H1 (cell line): ENCODE results near the gene ASB8. TPM values are rescaled to one million over a fixed set of nuclear protein-coding genes. Genes with fewer than 3 reads are reported as not detected.

ENCODE experiments used
- CTCF ChIA-PET: fragments of 300-600 bp; sonication (Branson Sonifier 250); formaldehyde crosslinking; loops from one replicate; lab custom pipeline; 2021; ENCODE audit not compliant: partially characterized antibody; lab: Charles Lee
- POLR2A ChIA-PET: fragments of 300-600 bp; sonication (Branson Sonifier 250); formaldehyde crosslinking; loops from one replicate; lab custom pipeline; 2021; ENCODE audit warnings: inconsistent platforms; ENCODE audit not compliant: partially characterized antibody; lab: Charles Lee
- DNase-seq, 2 experiments: peaks; one replicate each; pipeline versions ENCODE4 v3.0.0 to v3.0.0-alpha.2; 2010 to 2022; ENCODE audit warnings: low spot score in 2 of 2, low read depth in 1 of 2, mixed read lengths in 1 of 2
- FAIRE-seq: peaks from 2 replicates; lab custom pipeline; 2011; peaks lifted over from hg19 to GRCh38; lab: Jason Lieb, UNC
- H2AFZ ChIP-seq: 2 replicates; pipeline ENCODE4 v1.8.1; 2012; ENCODE audit warnings: low read length, inconsistent platforms
- H2AK5ac ChIP-seq: 2 replicates; pipeline ENCODE4 v1.6.1; 2013; ENCODE audit warnings: low read depth, low read length
- H2BK120ac ChIP-seq: replicated peaks from 2 replicates; pipeline ENCODE3; 2013; ENCODE audit warnings: low read depth, low read length, inconsistent platforms
- H2BK12ac ChIP-seq: 2 replicates; pipeline ENCODE4 v1.6.1; 2013; ENCODE audit warnings: low read depth, low read length
- H2BK15ac ChIP-seq: 2 replicates; pipeline ENCODE4 v1.6.1; 2013; ENCODE audit warnings: low read length
- H2BK20ac ChIP-seq: 2 replicates; pipeline ENCODE4 v1.6.1; 2013; ENCODE audit warnings: low read length
- H2BK5ac ChIP-seq: 2 replicates; pipeline ENCODE4 v1.6.1; 2013; ENCODE audit warnings: low read depth, low read length
- H3K14ac ChIP-seq: 2 replicates; pipeline ENCODE4 v1.6.1; 2013; ENCODE audit warnings: inconsistent platforms; ENCODE audit not compliant: insufficient read length
- H3K18ac ChIP-seq: 2 replicates; pipeline ENCODE4 v1.6.1; 2013; ENCODE audit warnings: low read length; ENCODE audit errors: extremely low read depth
- H3K23ac ChIP-seq: 2 replicates; pipeline ENCODE4 v1.6.1; 2013; ENCODE audit warnings: inconsistent platforms; ENCODE audit not compliant: insufficient read length
- H3K23me2 ChIP-seq: 2 replicates; pipeline ENCODE4 v1.6.1; 2013; ENCODE audit warnings: low read depth, low read length
- H3K27ac ChIP-seq: 2 replicates; pipeline ENCODE4 v1.6.1; 2011; ENCODE audit warnings: low read depth, low read length, inconsistent platforms
- H3K27me3 ChIP-seq, 4 experiments: replicated peaks in 1 of 4; 1 replicate in 1 of 4; 2 replicates in 3 of 4; pipeline versions ENCODE4 v1.6.1 to v1.8.1; 2011 to 2013; ENCODE audit warnings: low read length in 3 of 4, mild to moderate bottlenecking in 3 of 4, inconsistent platforms in 2 of 4, mixed read lengths in 2 of 4, moderate library complexity in 1 of 4; ENCODE audit not compliant: control insufficient read depth in 3 of 4, insufficient read depth in 3 of 4; ENCODE audit errors: extremely low read depth in 1 of 4
- H3K36me3 ChIP-seq, 4 experiments: 2 replicates each; pipeline versions ENCODE4 v1.6.1 to v1.8.1; 2011 to 2013; ENCODE audit warnings: mild to moderate bottlenecking in 4 of 4, low read length in 3 of 4, moderate library complexity in 2 of 4, control low read depth in 1 of 4, inconsistent platforms in 1 of 4; ENCODE audit not compliant: insufficient read depth in 4 of 4, control insufficient read depth in 2 of 4
- H3K4ac ChIP-seq: replicated peaks from 2 replicates; pipeline ENCODE3; 2013; ENCODE audit warnings: low read length, low read depth, mixed read lengths, inconsistent platforms; ENCODE audit not compliant: insufficient read length
- H3K4me1 ChIP-seq, 4 experiments: replicated peaks in 1 of 4; 1 replicate in 1 of 4; 2 replicates in 3 of 4; pipeline versions ENCODE4 v1.6.1 to v1.8.1; 2011 to 2013; ENCODE audit warnings: low read length in 3 of 4, inconsistent platforms in 2 of 4, mixed read lengths in 1 of 4; ENCODE audit not compliant: insufficient read depth in 4 of 4, control insufficient read depth in 3 of 4
- H3K4me2 ChIP-seq, 2 experiments: 2 replicates each; pipeline versions ENCODE4 v1.6.1 to v1.8.1; 2011 to 2013; ENCODE audit warnings: low read depth in 2 of 2, low read length in 2 of 2, control low read depth in 1 of 2, inconsistent platforms in 1 of 2, mild to moderate bottlenecking in 1 of 2; ENCODE audit not compliant: insufficient read depth in 1 of 2
- H3K4me3 ChIP-seq, 4 experiments: fragments of 200-600, 300-600 bp in 1 of 4; sonication (generic), shearing (Covaris generic), sonication (Bioruptor Twin) in 1 of 4; 2 replicates each; pipeline versions ENCODE4 v1.5.1 to v1.8.1; 2011 to 2016; ENCODE audit warnings: low read length in 4 of 4, low read depth in 3 of 4, control low read depth in 2 of 4, inconsistent platforms in 2 of 4, mild to moderate bottlenecking in 2 of 4, mixed read lengths in 1 of 4, moderate library complexity in 1 of 4; ENCODE audit not compliant: insufficient read depth in 2 of 4; ENCODE audit errors: extremely low read depth in 1 of 4
- H3K56ac ChIP-seq: replicated peaks from 2 replicates; pipeline ENCODE3; 2013; ENCODE audit warnings: low read depth, mild to moderate bottlenecking, mixed read lengths, low read length, inconsistent platforms; ENCODE audit not compliant: insufficient read length
- H3K79me1 ChIP-seq: 2 replicates; pipeline ENCODE4 v1.6.1; 2013; ENCODE audit warnings: low read depth, low read length, control low read depth
- H3K79me2 ChIP-seq, 2 experiments: 2 replicates each; pipeline versions ENCODE4 v1.6.1 to v1.8.1; 2012 to 2013; ENCODE audit warnings: low read length in 2 of 2, mild to moderate bottlenecking in 2 of 2, inconsistent platforms in 1 of 2; ENCODE audit not compliant: insufficient read depth in 2 of 2, control insufficient read depth in 1 of 2
- H3K9ac ChIP-seq, 4 experiments: replicated peaks in 1 of 4; 1 replicate in 1 of 4; 2 replicates in 3 of 4; pipeline versions ENCODE4 v1.6.1 to v1.8.1; 2011 to 2013; ENCODE audit warnings: low read depth in 3 of 4, low read length in 3 of 4, control low read depth in 2 of 4, mild to moderate bottlenecking in 2 of 4, moderate library complexity in 2 of 4, inconsistent platforms in 1 of 4; ENCODE audit errors: extremely low read depth in 1 of 4
- H3K9me3 ChIP-seq, 2 experiments: 2 replicates each; pipeline versions ENCODE4 v1.6.1 to v1.8.1; 2012 to 2013; ENCODE audit warnings: mild to moderate bottlenecking in 2 of 2, moderate library complexity in 2 of 2, control low read depth in 1 of 2, inconsistent platforms in 1 of 2, low read depth in 1 of 2, low read length in 1 of 2, mixed read lengths in 1 of 2; ENCODE audit not compliant: insufficient read depth in 2 of 2
- H4K20me1 ChIP-seq, 2 experiments: replicated peaks in 1 of 2; 2 replicates each; pipeline versions ENCODE3 to v1.8.1; 2011 to 2013; ENCODE audit warnings: inconsistent platforms in 2 of 2, low read length in 2 of 2, mild to moderate bottlenecking in 1 of 2; ENCODE audit not compliant: insufficient read depth in 2 of 2, control insufficient read depth in 1 of 2
- H4K5ac ChIP-seq: 2 replicates; pipeline ENCODE4 v1.6.1; 2013; ENCODE audit warnings: low read length, low read depth, mixed read lengths, inconsistent platforms; ENCODE audit not compliant: insufficient read length
- H4K8ac ChIP-seq: 2 replicates; pipeline ENCODE4 v1.8.0; 2013; ENCODE audit warnings: mild to moderate bottlenecking, moderate library complexity, low read length, inconsistent platforms; ENCODE audit not compliant: insufficient read depth; ENCODE audit errors: extremely low read depth
- H4K91ac ChIP-seq: replicated peaks from 2 replicates; pipeline ENCODE3; 2013; ENCODE audit warnings: low read length, mixed read lengths, inconsistent platforms; ENCODE audit not compliant: insufficient read length
- EGR1 ChIP-seq: IDR thresholded peaks from 2 replicates; pipeline ENCODE4 v1.6.1; 2011; ENCODE audit warnings: low read depth, low read length, borderline replicate concordance
- FOSL1 ChIP-seq: IDR thresholded peaks from 2 replicates; pipeline ENCODE4 v1.6.1; 2011; ENCODE audit warnings: mild to moderate bottlenecking, low read depth, low read length, moderate library complexity; ENCODE audit not compliant: insufficient read depth
- GABPA ChIP-seq: IDR thresholded peaks from 2 replicates; pipeline ENCODE4 v1.6.1; 2011; ENCODE audit warnings: mild to moderate bottlenecking, low read length, moderate library complexity, borderline replicate concordance; ENCODE audit not compliant: insufficient read depth
- PHF8 ChIP-seq: fragments of 200-600 bp; sonication (generic); conservative IDR thresholded peaks from 2 replicates; pipeline ENCODE4 v1.7.1; 2012; ENCODE audit warnings: low read depth, mild to moderate bottlenecking, inconsistent platforms, low read length, moderate library complexity
- POLR2AphosphoS5 ChIP-seq: IDR thresholded peaks from 2 replicates; pipeline ENCODE4 v1.6.1; 2011; ENCODE audit warnings: low read depth, low read length
- RNF2 ChIP-seq: fragments of 200-900, 300-1000 bp; sonication (generic); IDR thresholded peaks from 2 replicates; pipeline ENCODE4 v1.7.1; 2016; ENCODE audit warnings: borderline replicate concordance, low read depth, mild to moderate bottlenecking, antibody characterized with exemption, low read length; ENCODE audit not compliant: poor library complexity, severe bottlenecking; ENCODE audit errors: missing control alignments
- SIX5 ChIP-seq: IDR thresholded peaks from 2 replicates; pipeline ENCODE4 v1.6.1; 2011; ENCODE audit warnings: mild to moderate bottlenecking, low read depth, low read length
- SP1 ChIP-seq: IDR thresholded peaks from 2 replicates; pipeline ENCODE4 v1.6.1; 2011; ENCODE audit warnings: low read depth, low read length
- SP4 ChIP-seq: IDR thresholded peaks from 2 replicates; pipeline ENCODE4 v1.6.1; 2012; ENCODE audit warnings: low read length, inconsistent platforms
- TCF12 ChIP-seq: IDR thresholded peaks from 2 replicates; pipeline ENCODE4 v1.6.1; 2011; ENCODE audit warnings: low read depth, mild to moderate bottlenecking, low read length
- USF2 ChIP-seq: IDR thresholded peaks from 2 replicates; pipeline ENCODE4 v1.6.1; 2011; ENCODE audit warnings: low read length, improper control_type of control experiment
- WGBS, 2 experiments: shearing (Covaris generic) in 1 of 2; methylation state at CpG; one replicate each; pipeline versions ENCODE4 v1.1.6 to v1.1.7; 2013 to 2015; ENCODE audit warnings: low lambda C conversion rate in 2 of 2, mixed read lengths in 2 of 2, inconsistent platforms in 1 of 2, low coverage in 1 of 2, missing lambda C conversion rate in 1 of 2; ENCODE audit not compliant: insufficient replicate concordance in 2 of 2, insufficient coverage in 1 of 2, insufficient read length in 1 of 2; ENCODE audit errors: extremely low coverage in 1 of 2, missing lambda C conversion rate in 1 of 2; 5-methylcytosine and 5-hydroxymethylcytosine counted together
- polyA plus RNA-seq, 7 experiments: library from polyadenylated mRNA; depleted of rRNA in 3 of 7; stranded (reverse) in 5 of 7; unstranded in 2 of 7; fragments of >200 nt in 5 of 7; fragments of 200-250 nt in 2 of 7; gene quantifications; 1 replicate in 5 of 7; 2 replicates in 1 of 7; 4 replicates in 1 of 7; pipeline versions ENCODE4 v1.2.1 to v1.2.3, GENCODE V29; 2011 to 2013; ENCODE audit warnings: missing spikeins in 2 of 7, mixed read lengths in 2 of 7
- total RNA-seq: library from RNA; stranded (reverse); fragmentation: NEBNext Ultra II Directional; extraction: Animal tissue kit (Norgen Biotek cat#: 25700); gene quantifications from 2 replicates; pipeline ENCODE4 v1.2.1, GENCODE V29; 2021

Gene ASB8
- total and polyA plus RNA-seq, 2 of the 8 experiments (the other 6 are each of a cell fraction or from before 2014, with no cell fraction given): 3.8 to 8.3 TPM

DNA sequence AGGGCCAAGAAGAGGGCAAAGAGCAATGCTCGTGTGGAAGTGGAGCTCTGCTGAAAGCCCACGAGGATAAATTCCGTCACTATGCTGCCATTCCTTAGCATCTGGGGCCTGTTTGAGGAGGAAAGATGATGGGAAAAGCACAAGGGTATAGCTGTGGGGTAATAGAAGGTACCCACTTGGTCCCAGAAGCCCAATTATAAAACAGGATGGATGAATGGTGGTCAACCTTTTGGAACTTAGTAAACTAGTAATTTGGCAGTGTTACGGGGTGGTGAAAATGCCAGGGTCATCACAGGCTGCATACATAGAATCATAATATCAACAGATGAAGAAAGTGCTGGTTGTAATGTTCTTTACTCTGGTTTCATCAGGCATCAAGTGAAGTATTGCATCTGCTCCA is 45.9 kb upstream of the ASB8 start, which contains the start of gene OR10AD1:
Gene OR10AD1, minus strand, starts transcription at position 101 of the 400 bp plus-strand sequence. Its CDS starts 0 bp downstream, at position 101.
- no peaks in the 10 kb centered on the region for H3K79me1 ChIP-seq
- CTCF ChIA-PET: no interaction called here
- no peak for FAIRE-seq

More for the DNA sequence above, 45.9 kb upstream of the ASB8 start, which contains the start of gene OR10AD1:
- no peaks in the 10 kb centered on the region; a peak in 1 of 8 replicates for H3K36me3 ChIP-seq
- H2BK20ac ChIP-seq: no peak within 1 kb of the TSS
- H3K4me3 ChIP-seq: no peak within 1 kb of the TSS
- H3K4me1 ChIP-seq: no peaks in the 10 kb centered on the region; a peak in 1 of 7 replicates
- no peak within 1 kb of the TSS for H3K4me2 ChIP-seq
- H2BK12ac ChIP-seq: no peak within 1 kb of the TSS
- H2BK15ac ChIP-seq: no peak within 1 kb of the TSS
- H3K27ac ChIP-seq: no peak within 1 kb of the TSS
- TF ChIP-seq SIX5 (no peak), USF2 (no peak), SP4 (no peak), PHF8 (no peak), TCF12 (no peak), POLR2AphosphoS5 (no peak), GABPA (no peak), SP1 (no peak), FOSL1 (no peak), RNF2 (no peak), EGR1 (no peak)
- TF ChIP-seq, all 59 proteins: peak for 0
- no peak within 1 kb of the TSS for H3K18ac ChIP-seq
- H2AK5ac ChIP-seq: no peak within 1 kb of the TSS
- H3K14ac ChIP-seq: no peak within 1 kb of the TSS
- no peak within 1 kb of the TSS for H4K5ac ChIP-seq
- H3K9me3 ChIP-seq: peaks cover 13% of the 10 kb centered on the region in 2 experiments; a peak in 3 of 4 replicates
- peaks cover 5 to 23% (median 23%) of the 10 kb centered on the region in 4 experiments for H3K27me3 ChIP-seq
- H2BK5ac ChIP-seq: no peak within 1 kb of the TSS
- H3K23me2 ChIP-seq: peaks cover 5% of the 10 kb centered on the region
- POLR2A ChIA-PET: interaction anchor here (0.8 kb wide), 1 partner anchor 13 kb away, joined by 3 read pairs; no protein-coding TSS in a partner anchor
- H2BK120ac ChIP-seq: no peak within 1 kb of the TSS
- H4K20me1 ChIP-seq: no peaks in the 10 kb centered on the region
- no peak within 1 kb of the TSS for H3K4ac ChIP-seq
- H3K79me2 ChIP-seq: no peaks in the 10 kb centered on the region
- H3K9ac ChIP-seq: no peak within 1 kb of the TSS
- H4K91ac ChIP-seq: no peak within 1 kb of the TSS
- H3K56ac ChIP-seq: no peak within 1 kb of the TSS
- no peak within 1 kb of the TSS for H4K8ac ChIP-seq
- H2AFZ ChIP-seq: no peak within 1 kb of the TSS
- no peak for DNase-seq
- H3K23ac ChIP-seq: no peak within 1 kb of the TSS
- WGBS, 2 experiments: 75% methylated on average over 4 of the region's 4 CpGs; no CpG with 5 or more reads in 1 of the 2 experiments
